GM21447 (cell line): Measurements from ENCODE around the gene DNTTIP2.
A peak's percentile ranks its signal among the peaks of the same experiment; 100 is the strongest.
"Not testable (repeated sequence)": the region's sequence is repeated elsewhere in the genome, so short reads cannot be mapped to it uniquely, and the experiment has no call there.

ENCODE experiments used
- ATAC-seq: cut with Tn5 transposase; IDR thresholded peaks from one replicate; pipeline ENCODE4 v1.9.1; 2021; ENCODE audit not compliant: unreplicated experiment

The DNTTIP2 gene

DNA sequence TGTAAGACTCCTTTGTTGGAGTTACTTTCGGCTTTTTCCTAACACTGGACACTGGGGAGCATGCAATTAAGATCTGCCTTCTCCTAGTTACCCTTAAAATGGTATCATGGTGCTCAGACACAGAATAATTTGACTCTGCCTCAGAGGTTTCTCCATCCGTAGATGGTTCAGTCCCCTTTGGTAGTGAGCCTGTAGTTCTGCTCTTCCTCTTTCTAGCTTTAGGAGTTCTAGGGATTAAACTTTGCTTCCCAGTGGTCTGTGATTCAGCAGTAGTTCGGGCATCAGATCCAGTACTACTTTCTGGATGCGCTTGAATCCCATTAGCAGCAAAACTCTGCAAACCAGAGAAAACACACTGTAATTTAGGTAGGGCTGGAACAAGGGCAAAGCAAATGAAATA lies 1.5 kb downstream of the DNTTIP2 start:
- no peak for ATAC-seq

DNA sequence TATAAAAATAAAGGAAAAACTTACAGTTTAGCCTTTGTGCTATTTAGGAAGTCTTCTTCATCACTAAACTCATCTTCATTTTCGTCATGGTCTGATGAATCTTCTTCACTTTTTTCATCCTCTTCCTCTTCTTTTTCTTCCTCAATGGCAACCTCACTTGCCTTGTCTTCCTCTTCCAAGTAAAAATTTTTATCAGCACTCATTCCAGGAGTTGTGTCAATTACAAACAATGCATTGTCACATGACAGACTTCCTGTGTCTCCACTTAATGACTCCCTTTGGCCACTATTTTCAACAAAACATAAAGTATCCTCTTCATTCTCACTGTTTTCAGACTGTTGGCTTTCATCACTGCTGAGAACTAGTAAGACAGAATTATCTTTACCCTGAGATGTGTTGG lies 2.8 kb downstream of the DNTTIP2 start:
- no peak for ATAC-seq

DNA sequence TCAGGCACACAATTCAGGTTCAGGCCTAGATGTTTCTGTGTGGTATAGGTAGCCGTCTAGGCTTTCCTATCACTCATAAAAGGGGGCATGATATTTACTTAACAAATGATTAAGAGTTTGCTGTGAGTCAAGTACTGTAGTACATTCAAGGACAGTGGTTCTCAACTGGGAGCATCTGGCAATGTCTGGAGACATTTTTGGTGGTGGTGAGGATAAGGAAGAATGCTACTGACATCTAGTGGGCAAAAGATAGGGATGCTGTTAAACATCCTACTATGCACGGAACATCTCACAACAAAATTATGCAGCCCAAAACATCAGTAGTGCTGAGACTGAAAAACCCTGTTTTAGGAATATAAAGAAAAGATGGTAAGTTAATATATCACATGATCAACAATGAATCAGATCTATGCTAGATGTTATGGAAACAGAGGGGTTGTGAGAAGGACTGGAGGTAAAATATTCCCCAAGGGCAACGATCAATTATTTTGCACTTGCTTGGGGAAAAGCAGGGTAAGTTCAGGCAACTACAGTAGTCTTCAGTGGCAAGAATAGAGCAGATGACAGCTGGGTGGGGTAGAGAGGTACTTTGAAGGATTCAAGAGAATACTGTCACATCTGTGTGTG lies 4.9 kb downstream of the DNTTIP2 start:
- no peak for ATAC-seq

DNA sequence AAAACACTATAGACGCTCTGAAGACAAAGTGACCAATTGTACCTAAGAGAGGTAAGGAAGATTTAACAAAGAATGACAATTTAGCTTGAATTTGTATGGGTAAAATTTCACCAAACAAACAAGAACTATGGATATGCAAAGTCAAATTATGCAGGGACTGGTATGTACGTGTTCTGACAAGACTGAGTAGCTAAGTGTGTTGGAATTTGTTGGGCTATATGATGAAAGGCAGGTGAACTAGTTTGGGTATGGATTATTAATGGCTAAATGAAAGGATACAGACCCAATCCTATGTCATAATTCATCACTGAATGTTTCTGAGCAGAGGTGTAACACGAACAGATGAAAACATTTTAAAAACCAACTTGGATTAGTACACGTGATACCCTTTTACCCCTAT lies 7.6 kb downstream of the DNTTIP2 start:
- no peak for ATAC-seq

DNA sequence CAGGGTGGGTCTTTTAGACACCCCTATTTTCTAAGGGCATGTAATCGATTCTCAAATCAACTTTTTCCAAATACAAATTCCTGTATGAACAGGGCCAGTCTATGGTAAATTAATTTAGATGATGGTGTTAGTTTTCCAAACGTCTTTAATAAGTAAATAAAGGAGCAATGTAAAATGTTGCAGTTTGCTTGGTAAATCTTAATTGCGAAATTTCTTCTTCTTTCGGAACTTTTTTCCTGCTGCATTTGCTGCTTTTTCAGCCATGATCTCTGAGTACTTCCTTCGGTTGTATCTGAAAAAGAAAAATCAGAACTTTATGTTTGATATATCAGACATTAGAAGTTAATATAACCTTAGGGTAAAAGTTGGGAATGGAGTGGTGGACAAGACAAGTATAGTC lies 9.4 kb downstream of the DNTTIP2 start:
- no peak for ATAC-seq

DNA sequence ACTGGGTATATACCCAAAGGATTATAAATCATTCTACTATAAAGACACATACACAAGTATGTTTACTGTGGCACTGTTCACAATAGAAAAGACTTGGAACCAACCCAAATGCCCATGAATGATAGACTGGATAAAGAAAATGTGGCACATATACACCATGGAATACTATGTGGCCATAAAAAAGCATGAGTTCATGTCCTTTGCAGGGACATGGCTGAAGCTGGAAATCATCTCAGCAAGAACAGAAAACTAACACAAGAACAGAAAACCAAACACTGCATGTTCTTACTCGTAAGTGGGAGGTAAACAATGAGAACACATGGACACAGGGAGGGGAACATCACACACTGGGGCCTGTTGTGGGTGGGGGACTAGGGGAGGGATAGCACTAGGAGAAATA lies 10.5 kb downstream of the DNTTIP2 start:
- ATAC-seq, result not testable (repeated sequence)

DNA sequence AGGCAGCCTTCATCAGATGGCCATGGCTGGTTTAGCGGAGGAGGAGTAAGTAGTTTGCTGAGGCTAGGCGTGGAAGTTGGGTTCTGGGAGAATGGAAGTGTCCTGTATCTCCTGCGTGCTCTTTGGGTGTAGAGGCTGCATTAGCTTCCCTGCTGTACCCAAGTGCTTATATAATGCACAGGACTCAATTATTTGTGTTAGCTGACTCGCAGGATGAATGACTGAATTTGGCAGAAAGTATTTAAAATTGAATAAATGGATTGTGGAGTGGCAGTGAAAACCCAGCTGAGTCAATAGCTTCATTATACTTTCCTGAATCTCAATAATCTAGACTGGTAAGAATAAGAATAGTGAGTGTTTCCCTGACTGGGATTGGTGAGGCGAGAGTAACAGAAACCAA lies 13.8 kb downstream of the DNTTIP2 start:
- ATAC-seq, result no peak

DNA sequence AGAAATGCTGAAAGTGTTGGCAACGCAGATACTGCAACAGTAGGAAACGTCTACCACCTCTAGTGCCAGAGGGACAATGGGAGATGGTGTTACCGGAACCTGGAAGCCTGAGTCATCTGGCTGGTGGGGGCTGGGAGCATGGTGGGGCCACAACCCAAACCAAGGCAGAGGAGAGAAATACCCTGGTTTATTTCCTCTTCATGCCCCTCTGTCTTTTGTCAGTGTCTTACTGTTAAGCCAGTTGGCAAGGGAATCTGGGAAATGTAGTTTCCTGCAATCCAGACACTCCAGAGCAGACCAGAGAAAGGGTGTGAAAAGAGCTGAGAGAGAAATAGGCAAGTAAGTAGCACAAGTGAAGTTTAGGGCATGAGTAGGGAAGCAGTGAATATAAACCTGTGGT lies 14.8 kb downstream of the DNTTIP2 start:
- ATAC-seq, result no peak

DNA sequence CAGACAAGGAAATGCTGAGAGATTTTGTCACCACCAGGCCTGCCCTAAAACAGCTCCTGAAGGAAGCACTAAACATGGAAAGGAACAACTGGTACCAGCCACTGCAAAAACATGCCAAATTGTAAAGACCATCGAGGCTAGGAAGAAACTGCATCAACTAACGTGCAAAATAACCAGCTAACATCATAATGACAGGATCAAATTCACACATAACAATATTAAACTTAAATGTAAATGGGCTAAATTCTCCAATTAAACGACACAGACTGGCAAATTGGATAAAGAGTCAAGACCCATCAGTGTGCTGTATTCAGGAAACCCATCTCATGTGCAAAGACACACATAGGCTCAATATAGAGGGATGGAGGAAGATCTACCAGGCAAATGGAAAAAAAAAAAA lies 21.4 kb downstream of the DNTTIP2 start:
- ATAC-seq, result not testable (repeated sequence)

DNA sequence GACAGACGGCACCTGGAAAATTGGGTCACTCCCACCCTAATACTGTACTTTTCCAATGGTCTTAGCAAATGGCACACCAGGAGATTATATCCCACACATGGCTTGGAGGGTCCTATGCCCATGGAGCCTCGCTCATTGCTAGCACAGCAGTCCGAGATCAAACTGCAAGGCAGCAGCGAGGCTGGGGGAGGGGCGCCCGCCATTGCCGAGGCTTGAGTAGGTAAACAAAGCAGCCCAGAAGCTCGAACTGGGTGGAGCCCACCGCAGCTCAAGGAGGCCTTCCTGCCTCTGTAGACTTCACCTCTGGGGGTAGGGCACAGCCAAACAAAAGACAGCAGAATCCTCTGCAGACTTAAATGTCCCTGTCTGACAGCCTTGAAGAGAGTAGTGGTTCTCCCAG lies 23.0 kb downstream of the DNTTIP2 start:
- not testable (repeated sequence) for ATAC-seq

DNA sequence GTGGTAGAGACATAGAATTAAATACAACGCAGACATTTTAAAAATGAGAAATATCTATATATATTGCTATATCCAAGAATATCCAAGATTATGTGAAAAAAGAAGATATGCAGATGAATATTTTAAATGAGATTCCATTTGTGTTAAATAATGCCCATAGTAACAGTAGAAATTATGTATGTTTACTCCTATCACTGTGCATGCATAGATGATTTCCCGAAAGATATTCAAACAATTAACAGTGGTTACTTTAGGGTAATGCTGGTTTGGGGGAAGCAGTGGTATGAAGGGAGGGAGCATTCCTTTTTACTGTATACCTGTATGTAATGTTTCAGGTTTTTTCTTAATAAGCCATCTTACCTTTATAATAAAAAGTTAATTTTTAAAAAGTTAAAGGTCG lies 25.1 kb downstream of the DNTTIP2 start:
- ATAC-seq, result no peak

DNA sequence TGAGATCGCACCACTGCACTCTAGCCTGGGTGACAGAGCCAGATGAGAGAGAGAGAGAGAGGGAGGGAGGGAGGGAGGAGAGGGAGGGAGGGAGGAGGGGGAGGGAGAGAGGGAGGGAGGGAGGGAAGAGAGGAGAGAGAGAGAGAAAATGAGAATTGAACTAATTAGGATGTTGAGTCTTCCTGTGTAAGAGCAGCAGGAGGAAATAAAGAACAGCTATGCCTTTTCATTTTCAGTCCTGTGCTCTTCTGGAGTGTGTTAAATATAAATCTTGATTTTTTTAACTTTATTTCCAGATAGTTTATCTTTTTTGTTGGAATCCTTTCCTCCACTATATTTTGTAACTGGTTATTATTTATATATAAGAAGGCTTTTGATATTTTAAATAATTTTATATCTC lies 27.1 kb downstream of the DNTTIP2 start:
- no peak for ATAC-seq

DNA sequence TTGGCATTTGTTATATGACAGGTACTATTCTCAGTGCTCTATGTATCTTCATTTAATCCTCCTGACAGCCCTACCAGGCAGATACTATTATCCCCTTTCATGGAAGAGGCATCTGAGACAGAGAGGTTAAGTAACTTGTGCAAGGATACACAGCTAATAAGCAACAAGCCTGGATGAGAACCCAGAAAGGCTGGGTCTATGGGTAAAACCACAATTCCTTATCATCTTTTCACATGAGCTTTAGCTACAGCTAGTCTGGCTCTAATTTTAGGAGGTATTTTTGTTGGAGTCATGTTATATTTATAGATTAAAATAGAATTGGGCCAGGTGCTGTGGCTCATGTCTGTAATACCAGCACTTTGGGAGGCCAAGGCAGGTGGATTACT lies 27.7 kb downstream of the DNTTIP2 start:
- no peak for ATAC-seq

DNA sequence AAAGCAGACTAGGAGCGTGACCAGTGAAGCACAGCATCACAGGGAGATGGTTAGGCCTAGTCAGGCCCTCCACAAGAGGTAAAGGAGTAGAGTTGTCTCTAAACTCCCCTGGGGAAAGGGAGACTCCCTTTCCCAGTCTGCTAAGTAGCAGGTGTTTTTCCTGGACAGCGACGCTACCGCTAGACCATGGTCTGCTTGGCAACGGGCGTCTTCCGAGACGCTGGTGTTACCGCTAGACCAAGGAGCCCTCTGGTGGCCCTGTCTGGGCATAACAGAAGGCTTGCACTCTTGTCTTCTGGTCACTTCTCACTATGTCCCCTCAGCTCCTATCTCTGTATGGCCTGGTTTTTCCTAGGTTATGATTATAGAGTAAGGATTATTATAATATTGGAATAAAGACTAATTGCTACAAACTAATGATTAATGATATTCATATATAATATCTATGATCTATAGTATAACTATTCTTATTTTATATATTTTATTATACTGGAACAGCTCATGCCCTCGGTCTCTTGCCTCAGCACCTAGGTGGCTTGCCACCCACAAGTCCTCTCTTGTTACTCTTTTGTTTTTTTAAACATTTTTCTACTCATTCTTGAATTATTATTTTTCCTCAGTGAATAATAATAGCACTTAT lies 28.2 kb downstream of the DNTTIP2 start:
- ATAC-seq, result not testable (repeated sequence)

DNA sequence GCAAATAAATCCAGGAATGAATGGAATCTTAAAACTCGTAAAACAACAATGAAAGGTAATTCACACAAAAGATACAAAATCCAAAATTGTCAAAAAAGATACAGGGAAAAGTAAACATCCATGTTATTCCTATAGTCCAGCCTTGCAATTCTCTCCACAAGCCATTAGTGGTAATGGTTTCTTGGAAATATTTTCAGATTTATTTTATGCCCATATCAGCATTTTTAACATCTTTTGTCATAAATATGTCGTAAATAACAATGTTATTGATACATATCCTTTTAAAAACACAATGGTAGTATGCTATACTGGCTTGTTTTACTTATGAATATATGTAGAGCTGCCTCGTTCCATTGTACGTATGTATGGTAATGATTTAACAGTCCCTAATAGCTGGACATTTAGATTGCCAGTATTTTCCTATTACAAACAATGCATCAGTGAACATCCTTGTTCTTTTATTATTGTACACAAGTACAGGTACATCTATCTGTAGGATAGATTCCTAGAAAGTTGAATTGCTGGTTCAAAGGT lies 30.6 kb downstream of the DNTTIP2 start:
- ATAC-seq, result no peak

DNA sequence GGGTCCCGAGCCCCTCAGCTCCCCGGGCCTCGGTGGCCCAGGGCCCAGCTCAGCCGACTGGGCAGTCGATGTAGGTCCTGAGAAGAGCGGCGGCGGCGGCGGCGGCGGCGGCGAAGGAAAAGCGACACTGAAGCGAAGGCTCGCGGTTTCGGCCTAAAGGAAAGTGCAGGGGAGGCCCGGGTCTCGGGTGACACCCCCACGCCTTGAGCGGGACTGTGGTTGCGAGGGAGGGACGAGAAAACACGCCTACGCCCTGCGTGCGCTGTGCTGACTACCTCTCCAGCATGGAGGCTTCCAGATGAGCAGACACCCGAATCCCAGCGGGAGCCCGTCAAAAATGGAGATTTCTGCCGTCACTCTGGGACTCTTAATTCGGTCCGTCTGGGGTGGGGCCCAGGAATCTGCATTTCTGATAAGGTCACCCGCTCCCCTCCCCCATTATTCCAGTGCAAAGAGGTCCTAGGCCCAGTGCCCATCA lies 31.2 kb downstream of the DNTTIP2 start:
- ATAC-seq, result peak; percentile 12

DNA sequence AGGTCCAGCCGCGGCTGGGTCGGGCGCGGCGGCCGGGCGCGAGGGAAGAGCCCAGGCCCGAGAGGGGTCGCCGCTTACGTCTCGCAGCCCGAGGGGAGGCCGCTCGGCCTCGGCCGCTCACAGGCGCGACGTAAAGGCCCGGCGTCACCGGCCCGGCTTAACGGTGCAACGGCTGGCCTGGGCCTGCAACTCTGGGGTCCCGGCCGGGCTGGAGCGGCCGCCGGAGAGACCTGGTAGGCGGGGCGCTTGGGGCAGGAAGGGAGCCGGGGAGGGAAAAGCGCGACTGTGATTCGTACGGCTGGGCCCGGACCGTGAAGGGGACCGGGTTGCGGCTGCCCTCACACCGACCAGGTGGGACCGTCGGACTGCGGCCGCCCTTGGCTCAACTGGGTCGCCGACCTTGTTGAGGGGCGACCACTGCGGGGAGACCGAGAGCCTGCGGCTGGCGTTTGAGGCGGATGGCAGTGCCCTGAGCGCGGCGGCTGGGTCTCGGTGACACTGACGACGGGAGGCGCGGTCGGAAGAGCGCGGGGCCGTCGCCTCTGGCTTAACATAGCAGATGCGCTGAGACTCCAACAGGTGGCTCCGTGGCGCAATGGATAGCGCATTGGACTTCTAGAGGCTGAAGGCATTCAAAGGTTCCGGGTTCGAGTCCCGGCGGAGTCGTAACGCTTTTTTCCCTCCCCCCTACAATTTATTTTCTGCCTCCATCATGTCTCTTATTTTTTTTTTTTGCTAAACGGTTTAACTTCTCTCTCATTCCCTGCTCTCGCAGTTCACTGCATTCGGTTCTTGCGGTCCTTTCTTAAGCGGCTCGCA lies 31.8 kb downstream of the DNTTIP2 start:
- ATAC-seq, result peak; percentile 73

DNA sequence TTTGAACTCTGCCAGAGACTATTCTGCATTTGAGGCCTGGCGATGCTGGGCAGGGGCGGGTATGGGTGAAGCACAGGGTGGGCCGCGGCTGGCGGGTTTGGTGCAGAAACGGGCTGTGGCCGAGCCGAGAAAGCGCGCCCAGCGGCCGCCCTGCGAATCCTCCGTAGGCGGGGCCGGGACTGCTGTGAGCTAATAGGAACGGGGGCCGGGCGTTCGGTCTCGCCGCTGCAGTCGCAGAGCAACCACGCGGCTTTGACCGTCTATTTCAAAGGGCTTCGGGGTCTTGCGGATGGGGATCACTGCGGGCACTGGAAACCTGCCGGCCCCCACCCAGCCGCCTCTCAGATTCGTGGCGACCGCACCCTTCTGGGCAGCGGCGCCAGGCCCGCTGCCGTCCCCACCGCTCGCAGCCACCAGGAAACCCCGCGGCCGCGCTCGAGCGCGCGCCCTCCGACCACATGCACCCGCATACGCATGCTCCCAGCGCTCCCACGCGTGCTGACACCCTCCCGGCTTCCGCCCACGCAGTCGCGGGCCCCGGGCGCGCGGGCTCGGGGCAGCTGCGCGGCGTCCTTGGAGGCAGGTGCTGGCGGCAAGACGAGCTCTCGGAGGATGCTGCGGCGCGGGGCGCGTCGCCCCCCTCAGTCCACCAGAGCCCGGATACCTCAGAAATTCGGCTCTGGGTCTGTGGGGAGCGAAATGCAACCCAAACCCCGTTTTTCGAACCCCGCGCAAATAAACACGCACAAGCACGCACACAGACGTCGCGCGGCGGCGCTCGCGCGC lies 32.6 kb downstream of the DNTTIP2 start:
- ATAC-seq, result peak; percentile 48

DNA sequence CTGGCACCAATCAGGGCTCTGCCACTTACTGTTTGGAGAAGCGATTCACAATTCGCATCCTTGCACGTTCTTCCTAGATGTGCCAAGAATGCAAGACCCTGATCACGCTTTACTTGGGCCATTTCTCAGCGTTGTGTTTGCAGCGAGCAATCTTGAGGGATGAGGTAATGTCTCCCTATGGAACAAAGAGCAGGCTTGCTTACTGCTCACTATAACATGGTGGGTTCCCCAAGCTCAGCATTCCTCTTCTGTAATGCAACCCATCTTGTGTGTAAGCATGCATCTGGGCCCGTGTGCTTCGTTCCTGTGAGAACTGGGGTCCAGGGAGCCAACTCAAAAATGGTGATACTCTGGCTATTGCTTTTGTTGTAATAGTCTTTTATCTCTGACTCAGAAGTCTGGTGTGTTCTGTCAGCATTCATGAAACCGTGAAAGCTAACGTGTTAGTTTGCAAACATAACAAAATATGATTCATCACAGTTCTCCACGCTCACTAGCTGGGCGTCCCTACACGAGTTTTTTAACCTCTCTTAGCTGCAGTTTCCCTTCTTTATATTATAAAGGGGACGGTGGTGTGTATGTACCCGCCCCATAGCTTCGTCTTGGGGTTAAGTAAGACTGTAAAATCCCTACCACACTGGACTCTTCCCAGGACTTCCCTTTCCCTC lies 33.3 kb downstream of the DNTTIP2 start:
- peak; percentile 5 for ATAC-seq

DNA sequence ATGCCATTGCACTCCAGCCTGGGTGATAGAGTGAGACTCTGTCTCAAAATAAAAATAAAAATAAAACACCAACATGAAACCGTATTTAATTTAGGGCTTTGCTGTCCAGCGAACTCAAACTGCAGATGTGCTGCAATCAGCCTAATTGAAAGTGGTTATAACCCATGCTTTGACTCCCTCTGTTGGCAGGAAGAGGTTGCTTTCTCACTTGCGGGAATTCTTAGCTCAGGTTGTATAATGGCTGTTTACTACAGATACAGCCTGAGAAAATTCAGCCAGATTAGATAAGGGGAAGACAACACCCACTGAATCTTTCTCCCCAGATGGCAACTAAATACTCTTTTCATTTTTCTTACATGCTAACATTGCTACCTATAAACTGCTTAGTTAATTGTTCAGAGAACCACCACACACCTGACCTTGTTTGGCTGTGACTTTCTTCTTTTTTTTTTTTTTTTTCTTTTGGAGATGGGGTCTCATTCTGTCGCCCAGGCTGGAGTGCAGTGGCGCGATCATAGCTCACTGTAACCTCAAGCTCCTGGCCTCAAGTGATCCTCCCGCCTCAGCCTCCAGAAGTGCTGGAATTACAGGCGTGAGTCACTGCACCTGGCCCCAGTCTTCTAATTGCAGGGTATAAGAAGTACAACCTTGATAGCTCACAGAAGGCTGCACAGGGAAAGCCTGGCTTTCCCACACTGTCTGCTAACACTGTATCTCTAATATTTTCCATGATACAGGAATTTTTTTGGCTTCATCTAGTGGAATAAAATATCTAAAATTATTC lies 34.6 kb downstream of the DNTTIP2 start:
- no peak for ATAC-seq
